Astrocyte of the spinal cord (primary cell): ENCODE measurements around the gene TCTN1.

Experiments
- DNase-seq: peaks from one replicate; pipeline ENCODE4 v3.0.0; 2011; ENCODE audit warnings: low read depth, low spot score
- H3K4me3 ChIP-seq: 2 replicates; pipeline ENCODE4 v1.5.1; 2011; ENCODE audit warnings: low read depth, mild to moderate bottlenecking, low read length, moderate library complexity
- CTCF ChIP-seq: IDR thresholded peaks from 2 replicates; pipeline ENCODE4 v1.5.1; 2012; ENCODE audit warnings: low read depth, mild to moderate bottlenecking, low read length, inconsistent platforms
- in situ Hi-C: cut with HindIII; loops from 2 replicates; pipeline ENCODE4 v1.10.0; 2017; ENCODE audit warnings: low sequenced_read_pairs

The TCTN1 gene

GRCh38 chr12:110697236-110697635, 83.3 kb downstream of the TCTN1 start:
- TF ChIP-seq CTCF = no peak
- DNase-seq = no peak
- in situ Hi-C loops = no loop called here

GRCh38 chr12:110698171-110698902, 84.4 kb downstream of the TCTN1 start:
- peak; percentile 80 for DNase-seq
- TF ChIP-seq CTCF = peak; percentile 76
- in situ Hi-C loops = no loop called here
- no peak overlapping the region for H3K4me3 ChIP-seq

More at GRCh38 chr12:110697236-110697635, 83.3 kb downstream of the TCTN1 start:
- no peak overlapping the region for H3K4me3 ChIP-seq
